NCI-H2196 treated with DMSO at 0.1 percent for 48 hours (cell line): ENCODE data around the gene AK4.
"Not testable (repeated sequence)": the region's sequence is repeated elsewhere in the genome, so short reads cannot be mapped to it uniquely, and the experiment has no call there.

Source experiments
- DNase-seq: peaks from one replicate; lab custom pipeline; 2025; ENCODE audit not compliant: unreplicated experiment; lab: John Stamatoyannopoulos, UW

AK4 gene

DNA sequence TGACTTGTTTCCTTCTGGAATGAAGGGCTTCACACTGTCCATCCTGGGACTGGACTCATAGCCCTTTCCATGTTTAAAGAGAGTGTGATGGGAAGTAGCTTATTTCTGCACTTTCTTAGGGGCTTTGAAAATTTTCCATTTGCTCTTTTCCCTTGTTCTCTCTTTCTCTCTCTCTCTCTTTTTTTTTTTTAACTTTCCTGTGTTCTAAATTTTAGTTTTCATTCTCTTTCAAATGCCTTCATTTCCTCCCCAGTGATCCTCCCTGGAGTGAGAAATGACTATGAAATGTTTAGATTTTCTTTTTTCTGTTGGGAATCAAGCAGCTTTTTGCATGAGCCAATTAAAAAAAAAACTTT, 2.1 kb downstream of the AK4 start:
- DNase-seq, result no peak

DNA sequence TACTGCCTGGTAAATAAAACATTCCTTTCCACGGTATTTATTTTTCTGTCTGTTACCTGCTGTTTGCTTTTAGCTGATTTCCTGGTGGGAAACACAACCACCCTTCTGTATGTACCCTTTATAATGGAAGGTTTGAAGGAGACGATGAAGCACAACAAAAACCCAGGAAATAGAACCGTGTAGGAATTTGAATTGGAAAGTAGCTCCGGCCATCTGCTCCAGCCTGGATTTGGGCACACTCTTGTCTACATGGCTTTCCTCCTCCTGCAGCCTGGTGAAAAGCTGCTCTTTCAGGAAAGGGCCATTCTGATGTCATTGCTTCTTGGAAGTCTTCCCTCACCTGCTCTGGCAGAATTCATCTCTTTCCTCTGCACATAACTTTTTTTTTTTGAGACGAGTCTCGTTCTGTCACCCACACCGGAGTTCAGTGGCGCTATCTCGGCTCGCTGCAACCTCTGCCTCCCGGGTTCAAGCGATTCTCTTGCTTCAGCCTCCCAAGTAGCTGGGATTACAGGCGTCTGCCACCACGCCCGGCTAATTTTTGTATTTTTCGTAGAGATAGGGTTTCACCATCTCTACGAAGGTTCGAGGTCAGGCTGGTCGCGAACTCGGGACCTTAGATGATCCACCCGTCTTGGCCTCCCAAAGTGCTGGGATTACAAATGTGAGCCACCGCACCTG, 2.7 kb downstream of the AK4 start:
- no peak for DNase-seq

DNA sequence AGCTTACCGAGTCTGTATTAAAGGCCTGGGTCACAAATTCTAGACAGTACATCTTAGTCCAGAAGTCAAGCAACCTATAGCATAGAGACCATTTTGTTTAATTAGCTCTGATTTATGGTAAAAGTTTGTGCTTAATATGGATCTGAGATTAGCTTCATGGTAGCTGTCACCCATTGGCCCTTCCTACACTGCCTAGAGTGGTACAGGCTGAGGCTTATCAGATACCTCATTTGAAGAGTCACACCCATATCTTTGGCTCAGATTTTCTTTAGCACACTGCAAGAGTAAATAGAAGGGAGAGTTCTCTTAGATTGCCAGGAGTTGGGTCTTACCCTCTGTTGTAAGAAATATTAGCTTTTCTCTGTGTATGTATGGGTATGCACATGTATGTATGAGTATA, 3.6 kb downstream of the AK4 start:
- no peak for DNase-seq

DNA sequence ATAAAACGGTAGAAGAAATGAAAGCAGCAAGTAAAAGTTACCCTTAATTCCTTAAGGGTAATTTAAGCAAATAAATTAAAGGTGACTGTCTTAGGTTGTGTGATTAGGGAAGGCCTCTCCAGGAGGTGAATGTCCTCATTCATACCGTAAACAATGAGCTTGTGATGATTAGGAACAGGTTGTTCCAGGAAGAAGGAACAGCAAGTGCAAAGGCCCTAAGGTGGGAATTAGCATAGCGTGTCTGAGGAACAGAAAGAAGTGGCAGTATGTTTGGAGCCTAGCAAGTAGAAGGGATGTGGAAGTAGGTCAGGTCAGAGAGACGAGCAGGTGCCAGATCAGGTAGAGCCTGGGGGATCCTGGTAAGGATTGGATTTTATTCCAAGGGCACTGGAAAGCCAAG, 5.6 kb downstream of the AK4 start:
- DNase-seq, result no peak

DNA sequence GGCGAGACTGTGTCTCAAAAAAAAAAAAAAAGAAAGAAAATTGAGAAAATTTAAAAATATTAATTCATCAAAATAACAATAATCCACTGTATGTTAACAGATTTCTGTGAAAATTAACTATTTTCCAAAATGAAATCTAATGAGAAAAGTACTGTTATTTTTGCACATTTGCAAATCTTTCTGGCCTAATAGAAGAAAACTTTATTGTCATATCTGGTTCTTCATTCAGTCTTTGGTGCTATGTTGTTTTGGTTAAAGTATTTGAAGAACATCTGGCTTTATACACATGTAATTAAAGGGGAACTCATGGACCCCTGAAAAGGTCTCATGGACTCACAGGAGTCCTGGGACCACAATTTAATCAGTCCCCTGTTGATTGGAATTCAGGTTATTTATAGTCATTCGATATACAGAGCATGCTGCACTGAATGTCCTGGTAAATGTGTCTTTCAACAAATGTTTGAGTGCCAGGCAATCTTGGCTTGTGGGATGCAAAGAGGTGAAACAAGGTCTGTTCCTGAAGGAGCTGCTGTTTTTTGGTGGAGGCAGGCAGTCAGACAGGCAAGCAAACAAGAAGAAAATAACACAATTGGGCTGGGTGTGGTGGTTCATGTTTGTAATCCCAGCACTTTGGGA, 9.0 kb downstream of the AK4 start:
- DNase-seq, result no peak

DNA sequence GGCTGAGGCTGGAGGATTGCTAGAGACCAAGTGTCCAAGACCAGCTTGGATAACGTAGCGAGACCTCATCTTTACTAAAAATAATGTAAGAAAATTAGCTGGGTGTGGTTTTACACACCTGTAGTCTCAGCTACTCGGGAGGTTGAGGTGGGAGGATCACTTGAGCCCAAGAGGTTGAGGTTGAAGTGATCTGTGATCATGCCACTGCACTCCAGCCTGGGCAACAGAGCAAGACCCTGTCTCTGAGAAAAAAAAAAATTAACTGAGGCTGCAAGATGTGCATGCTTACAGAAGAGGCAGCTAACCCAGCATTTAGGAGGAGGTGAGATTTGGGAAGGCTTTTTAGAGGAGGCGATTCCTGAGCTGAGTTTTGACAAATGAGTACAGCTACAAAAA, 9.5 kb downstream of the AK4 start:
- DNase-seq, result no peak

DNA sequence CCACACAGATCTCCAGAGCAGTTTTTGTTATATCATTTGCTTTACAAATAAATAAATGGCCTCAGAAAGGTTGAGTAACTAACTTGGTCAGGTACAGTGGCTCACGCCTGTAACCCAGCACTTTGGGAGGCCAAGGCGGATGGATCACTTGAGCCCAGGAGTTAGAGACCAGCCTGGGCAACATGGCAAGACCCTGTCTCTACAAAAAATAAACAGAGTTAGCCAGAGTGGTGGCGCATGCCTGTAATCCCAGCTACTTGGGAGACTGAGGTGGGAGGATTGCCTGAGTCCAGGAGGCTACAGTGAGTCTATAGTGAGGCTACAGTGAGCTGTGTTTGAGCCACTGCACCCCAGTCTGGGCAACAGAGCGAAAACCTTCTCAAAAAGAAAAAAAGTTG, 11.3 kb downstream of the AK4 start:
- DNase-seq, result not testable (repeated sequence)

DNA sequence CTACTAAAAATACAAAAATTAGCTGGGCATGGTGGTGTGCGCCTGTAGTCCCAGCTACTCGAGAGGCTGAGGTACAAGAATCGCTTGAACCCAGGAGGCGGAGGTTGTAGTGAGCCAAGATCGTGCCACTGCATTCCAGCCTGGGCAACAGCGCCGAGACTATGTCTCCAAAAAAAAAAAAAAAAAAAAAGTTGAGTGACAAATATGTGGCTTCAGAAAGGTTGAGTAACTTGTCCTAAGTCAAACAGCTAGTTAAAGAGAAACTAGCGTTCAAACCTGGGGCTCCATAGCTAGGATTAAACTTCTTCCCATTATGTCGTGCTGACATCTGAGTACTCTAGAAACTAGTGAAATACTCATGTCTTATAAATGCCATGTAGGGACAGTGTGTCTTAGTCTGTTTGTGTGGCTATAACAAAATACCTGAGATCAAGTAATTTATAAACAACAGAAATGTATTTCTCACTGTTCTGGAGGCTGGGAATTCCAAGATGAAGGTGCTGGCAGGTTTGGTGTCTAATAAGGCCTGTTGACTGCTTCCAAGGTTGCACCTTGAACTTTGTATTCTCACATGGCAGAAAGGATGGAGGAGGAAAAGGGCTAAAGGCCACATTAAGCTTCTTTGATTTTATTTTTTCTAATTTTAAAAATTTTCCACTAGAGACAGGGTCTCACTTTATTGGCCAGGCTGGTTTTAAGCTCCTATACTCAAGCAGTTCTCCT, 12.0 kb downstream of the AK4 start:
- no peak for DNase-seq

DNA sequence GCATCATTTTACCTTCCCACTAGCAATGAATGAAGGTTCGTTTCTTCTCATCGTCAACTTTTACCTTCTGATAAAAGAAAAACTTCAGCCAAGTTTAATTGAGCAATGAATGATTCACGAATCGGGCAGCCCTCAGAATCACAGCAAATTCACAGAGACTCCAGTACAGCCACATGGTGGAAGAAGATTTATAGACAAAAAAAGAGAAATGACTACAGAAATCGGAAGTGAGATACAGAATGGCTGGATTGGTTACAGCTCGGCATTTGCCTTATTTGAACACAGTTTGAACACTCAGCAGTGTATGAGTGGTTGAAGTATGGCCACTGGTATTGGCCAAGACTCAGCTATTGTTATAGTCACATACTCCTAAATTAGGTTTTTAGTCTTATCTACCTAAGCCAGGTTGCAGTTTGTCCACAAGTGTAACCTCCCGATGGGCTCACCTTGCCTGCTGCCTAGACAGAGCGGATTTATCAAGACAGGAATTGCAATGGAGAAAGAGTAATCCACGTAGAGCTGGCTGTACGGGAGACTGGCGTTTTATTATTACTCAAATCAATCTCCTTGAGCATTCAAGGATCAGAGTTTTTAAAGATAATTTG, 15.3 kb downstream of the AK4 start:
- no peak for DNase-seq

DNA sequence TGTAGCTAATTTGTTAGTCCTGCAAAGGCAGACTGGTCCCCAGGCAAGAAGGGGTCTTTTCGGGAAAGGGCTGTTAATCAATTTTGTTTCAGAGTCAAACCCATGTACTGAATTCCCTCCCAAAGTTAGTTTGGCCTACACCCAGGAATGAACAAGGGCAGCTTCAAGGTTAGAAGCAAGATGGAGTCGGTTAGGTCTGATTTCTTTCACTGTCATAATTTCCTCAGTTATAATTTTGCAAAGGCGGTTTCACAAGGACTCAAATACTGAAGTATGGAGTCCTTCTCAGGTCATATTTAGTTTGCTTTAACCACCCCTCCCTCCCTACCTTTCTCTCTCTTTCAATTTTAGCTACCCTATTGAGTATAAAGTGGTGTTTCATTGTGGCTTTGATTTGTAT, 16.1 kb downstream of the AK4 start:
- DNase-seq, result not testable (repeated sequence)

DNA sequence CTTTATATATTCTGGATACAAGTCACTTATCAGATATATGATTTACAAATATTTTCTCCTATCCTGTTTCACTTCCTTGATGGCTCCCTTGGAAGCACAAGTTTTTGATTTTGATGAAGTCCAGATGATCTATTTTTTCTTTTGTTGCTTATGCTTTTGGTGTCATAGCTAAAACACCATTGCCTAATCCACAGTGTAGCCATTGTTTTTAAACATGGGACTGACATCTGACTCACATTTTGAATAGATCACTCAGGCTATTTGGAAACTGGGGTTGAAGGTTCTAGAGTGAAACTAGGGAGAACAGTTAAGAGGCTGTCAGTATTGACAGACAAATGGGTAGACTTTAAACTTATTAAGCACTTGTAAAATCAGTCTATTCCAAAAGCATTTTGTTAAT, 16.6 kb downstream of the AK4 start:
- no peak for DNase-seq

DNA sequence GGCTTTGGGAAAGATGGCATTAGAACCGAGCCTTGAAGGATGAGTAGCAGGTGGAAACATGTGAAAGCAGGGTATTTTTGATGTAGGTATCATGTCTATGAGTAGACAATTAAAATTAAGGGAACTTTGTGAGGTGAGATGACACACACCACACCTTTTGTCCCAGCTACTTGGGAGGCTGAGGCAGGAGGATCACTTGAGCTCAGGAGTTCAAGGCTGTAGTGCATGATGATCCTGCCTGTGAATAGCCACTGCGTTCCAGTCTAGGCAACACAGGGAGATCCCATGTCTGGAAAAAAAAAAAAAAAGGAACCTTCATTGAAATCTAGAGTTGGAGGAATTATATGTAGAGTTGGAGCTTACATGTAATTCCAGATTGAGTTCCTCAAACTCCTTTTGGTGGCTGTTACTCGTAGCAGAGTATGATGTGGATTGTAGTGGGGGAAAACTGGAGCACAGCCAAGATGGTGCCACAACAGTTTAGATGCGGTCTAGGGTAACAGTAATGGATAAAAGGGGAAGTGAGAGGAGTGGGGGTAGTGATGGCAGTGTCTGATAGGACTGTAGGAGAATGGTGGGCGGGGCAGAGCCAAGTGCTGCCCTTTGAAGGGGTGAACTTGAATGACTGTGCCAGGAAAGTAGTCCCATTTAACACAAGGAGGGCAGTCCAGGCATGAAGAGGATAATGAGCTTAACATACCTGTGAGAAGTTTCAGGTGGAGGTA, 17.4 kb downstream of the AK4 start:
- DNase-seq, result no peak

DNA sequence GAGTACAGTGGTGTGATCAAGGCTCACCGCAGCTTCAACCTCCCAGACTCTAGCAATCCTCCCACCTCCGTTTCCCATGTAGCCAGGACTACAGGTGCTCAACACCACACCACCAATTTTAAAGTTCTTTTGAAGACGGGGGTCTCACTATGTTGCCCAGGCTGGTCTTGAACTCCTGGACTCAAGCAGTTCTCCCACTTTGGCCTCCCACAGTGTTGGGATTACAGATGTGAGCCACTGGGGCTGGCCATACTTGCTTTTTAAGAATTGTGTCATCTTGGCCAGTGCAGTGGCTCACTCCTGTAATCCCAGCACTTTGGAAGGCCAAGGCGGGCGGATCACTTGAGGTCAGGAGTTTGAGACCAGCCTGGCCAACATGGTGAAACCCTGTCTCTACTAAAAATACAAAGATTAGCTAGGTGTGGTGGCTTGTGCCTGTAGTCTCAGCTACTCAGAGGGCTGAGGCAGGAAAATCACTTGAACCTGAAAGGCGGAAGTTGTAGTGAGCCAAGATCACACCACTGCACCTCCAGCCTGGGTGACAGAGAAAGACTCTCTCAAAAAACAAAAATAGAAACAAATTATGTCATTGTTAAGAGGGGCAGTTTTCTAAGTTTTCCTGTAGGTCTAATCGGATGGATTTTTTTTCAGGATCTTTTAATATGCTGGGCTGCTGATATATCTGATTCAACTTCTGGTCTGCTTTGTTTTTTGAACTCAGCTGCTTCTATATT, 18.7 kb downstream of the AK4 start:
- DNase-seq, result no peak

DNA sequence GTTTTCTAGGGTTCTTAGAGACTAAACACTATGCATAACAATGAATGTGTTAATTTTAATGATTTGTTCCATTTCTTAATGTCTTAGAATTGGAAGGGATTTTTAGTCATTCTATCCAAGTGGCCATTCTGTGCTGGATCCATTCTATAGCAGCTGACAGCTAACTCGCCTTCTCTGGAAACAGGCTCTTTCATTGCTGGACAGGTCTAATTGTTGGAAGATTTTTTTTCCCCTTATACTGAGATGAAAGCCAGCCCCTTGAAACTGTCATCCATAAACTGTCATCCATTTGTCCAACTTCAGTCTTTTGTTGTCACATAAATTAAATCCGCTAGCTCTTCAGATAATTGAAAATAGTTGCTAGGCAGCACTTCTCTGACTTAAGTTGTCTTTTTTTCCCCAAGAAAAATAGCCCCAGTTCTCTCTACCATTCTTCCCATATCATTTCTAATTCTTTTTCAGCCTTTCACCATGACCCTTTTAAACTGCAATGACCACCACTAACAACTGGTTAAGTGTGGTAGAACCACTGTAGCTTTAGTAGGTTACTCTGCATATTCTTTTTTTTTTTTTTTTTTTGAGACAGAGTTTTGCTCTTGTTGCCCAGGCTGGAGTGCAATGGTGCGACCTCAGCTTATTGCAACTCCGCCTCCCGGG, 19.7 kb downstream of the AK4 start:
- no peak for DNase-seq

DNA sequence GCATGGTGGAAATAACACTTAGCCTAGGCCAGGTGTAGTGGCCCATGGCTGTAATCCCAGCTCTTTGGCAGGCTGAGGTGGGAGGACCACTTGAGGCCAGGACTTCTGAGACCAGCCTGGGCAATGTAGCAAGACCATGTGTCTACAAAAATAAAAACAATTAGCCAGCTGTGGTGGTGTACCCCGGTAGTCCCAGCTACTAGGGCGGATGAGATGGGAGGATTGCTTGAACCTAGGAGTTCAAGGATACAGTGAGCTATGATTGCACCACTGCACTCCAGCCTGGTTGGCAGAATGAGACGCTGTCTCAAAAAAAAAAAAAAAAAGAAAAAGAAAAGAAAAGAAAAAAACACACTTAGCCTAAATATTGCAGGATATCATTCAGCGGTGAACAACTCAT, 20.9 kb downstream of the AK4 start:
- no peak for DNase-seq

DNA sequence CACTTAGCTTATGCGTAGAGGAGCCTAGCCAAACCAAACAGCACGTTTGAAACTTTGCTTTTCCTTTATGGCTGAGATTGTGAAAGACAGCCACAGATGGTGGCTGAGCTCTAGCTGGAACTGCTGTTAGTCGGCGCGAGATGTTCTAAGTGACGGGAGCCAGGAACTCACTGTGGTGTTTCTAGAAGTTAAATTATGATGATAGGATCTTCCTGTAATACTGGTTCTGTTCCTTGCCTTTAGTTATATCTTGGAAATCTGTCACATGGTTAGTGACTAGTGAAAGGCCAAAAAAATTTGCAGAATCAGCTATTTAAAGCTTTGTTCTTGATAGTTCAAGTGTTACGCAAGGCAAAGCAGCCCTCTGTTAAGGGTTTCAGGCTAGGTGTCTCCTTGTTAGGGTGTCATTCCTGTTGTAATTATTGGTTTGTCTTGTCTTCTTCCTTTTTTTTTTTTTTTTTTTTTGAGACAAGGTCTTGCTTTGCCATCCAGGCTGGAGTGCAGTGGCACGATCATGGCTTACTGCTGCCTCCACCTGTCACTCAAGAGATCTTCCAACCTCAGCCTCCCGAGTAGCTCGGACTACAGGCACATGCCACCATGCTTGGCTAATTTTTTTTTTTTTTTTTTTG, 22.6 kb downstream of the AK4 start:
- DNase-seq, result no peak

DNA sequence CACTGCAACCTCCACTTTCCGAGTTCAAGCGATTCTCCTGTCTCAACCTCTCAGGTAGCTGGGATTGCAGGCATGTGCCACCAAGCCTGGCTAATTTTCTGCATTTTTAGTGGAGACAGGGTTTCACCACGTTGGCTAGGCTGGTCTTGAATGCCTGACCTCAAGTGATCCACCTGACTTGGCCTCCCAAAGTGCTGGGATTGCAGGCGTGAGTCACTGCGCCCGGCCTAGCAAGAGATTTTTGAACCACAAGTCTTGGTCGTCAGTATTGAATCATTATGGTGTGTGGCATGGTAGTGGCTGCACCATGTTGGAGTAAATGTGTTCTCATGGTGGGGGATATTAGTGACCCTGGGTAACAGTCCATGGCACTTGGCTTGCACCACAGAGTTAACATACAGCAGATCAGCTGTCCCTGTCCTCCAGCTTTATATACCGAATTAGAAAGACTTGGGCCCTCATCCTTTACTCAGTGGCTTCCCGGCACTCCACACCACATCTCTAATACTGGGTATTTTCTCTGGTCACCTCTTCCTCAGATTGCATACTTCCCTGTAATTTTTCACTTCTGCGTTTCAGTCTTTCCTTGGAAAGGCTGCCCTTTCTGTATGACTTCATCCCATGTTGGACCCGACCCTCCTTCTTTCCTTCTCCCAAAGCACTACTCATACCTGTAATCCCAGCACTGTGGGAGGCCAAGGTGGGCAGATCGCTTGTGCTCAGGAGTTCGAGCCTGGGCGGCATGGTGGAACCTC, 25.1 kb downstream of the AK4 start:
- DNase-seq, result no peak

DNA sequence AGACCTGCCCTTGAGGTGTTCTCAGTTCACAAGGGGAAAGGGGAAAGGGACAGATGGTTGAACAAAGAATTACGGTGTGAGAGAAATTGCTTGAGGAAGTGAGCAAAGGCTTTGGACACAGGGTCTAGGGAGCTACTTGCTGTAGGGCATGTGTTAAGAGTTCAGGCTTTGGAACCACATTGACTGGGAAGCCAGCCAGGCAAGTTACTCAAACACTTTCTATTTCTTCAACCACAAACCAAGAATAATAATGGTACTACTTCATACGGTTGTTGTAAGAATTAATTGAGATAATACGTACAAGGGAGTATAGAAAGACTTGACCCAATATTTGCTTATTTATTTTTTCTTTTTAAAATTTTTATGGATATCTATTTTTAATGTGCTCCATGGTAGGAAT, 26.6 kb downstream of the AK4 start:
- no peak for DNase-seq
